Dendritic cell treated with granulocyte-macrophage colony-stimulating factor and Interleukin-4, amounts not matched to agents 40 ng/mL and 50 ng/mL, for 4 days (primary cell): ENCODE results near the gene CPA2.
"Not testable (repeated sequence)": the region's sequence is repeated elsewhere in the genome, so short reads cannot be mapped to it uniquely, and the experiment has no call there.

Source experiments
- H3K27ac Mint-ChIP-seq: one replicate; pipeline ENCODE4 v1.8.0; 2022; ENCODE audit warnings: mild to moderate bottlenecking, mixed read lengths
- H3K27me3 Mint-ChIP-seq: one replicate; pipeline ENCODE4 v1.8.0; 2022; ENCODE audit warnings: mild to moderate bottlenecking, mixed read lengths
- H3K36me3 Mint-ChIP-seq: one replicate; pipeline ENCODE4 v1.8.0; 2022; ENCODE audit warnings: low read depth, mixed read lengths
- H3K4me1 Mint-ChIP-seq: one replicate; pipeline ENCODE4 v1.8.0; 2022; ENCODE audit warnings: low read depth, mixed read lengths
- H3K4me3 Mint-ChIP-seq: one replicate; pipeline ENCODE4 v1.8.0; 2022; ENCODE audit warnings: mild to moderate bottlenecking, moderate library complexity, mixed read lengths
- H3K9me3 Mint-ChIP-seq: one replicate; pipeline ENCODE4 v1.8.0; 2022; ENCODE audit warnings: mixed read lengths
- intact Hi-C: fragments of 100-400 bp; cut with micrococcal nuclease; formaldehyde crosslinking; loops from one replicate; pipeline ENCODE4 v1.15.0; 2022

Gene CPA2

GRCh38 chr7:130299866-130300265 is 33.2 kb downstream of the CPA2 start:
- intact Hi-C loops, result no loop called here
- no peak overlapping the region for H3K4me3 Mint-ChIP-seq
- no peaks in the 10 kb centered on the region for H3K4me1 Mint-ChIP-seq
- H3K27me3 Mint-ChIP-seq, result no peaks in the 10 kb centered on the region
- H3K9me3 Mint-ChIP-seq, result no peaks in the 10 kb centered on the region
- H3K36me3 Mint-ChIP-seq, result no peaks in the 10 kb centered on the region
- H3K27ac Mint-ChIP-seq, result no peak overlapping the region

GRCh38 chr7:130301501-130302020 is 34.9 kb downstream of the CPA2 start:
- intact Hi-C loops, result no loop called here
- H3K27ac Mint-ChIP-seq, result no peak overlapping the region
- H3K27me3 Mint-ChIP-seq, result no peaks in the 10 kb centered on the region
- no peaks in the 10 kb centered on the region for H3K9me3 Mint-ChIP-seq
- no peaks in the 10 kb centered on the region for H3K4me1 Mint-ChIP-seq
- H3K4me3 Mint-ChIP-seq, result no peak overlapping the region
- H3K36me3 Mint-ChIP-seq, result no peaks in the 10 kb centered on the region

GRCh38 chr7:130302649-130303048 is 36.0 kb downstream of the CPA2 start:
- intact Hi-C loops, result no loop called here
- Mint-ChIP-seq H3K36me3 (no peaks in the 10 kb centered on the region), H3K27ac (no peak overlapping the region), H3K27me3 (no peaks in the 10 kb centered on the region), H3K4me3 (no peak overlapping the region), H3K9me3 (no peaks in the 10 kb centered on the region), H3K4me1 (no peaks in the 10 kb centered on the region)

GRCh38 chr7:130303127-130303526 is 36.5 kb downstream of the CPA2 start:
- Mint-ChIP-seq H3K4me3 (no peak overlapping the region), H3K4me1 (no peaks in the 10 kb centered on the region), H3K27ac (no peak overlapping the region), H3K9me3 (no peaks in the 10 kb centered on the region), H3K27me3 (no peaks in the 10 kb centered on the region), H3K36me3 (no peaks in the 10 kb centered on the region)
- intact Hi-C loops, result no loop called here

- Mint-ChIP-seq H3K36me3 (no peaks in the 10 kb centered on the region), H3K27me3 (no peaks in the 10 kb centered on the region)
- intact Hi-C loops, result no loop called here
Observed at GRCh38 chr7:130303551-130303950, 36.9 kb downstream of the CPA2 start.

GRCh38 chr7:130303982-130304381 is 37.3 kb downstream of the CPA2 start:
- Mint-ChIP-seq H3K27ac (no peak overlapping the region), H3K27me3 (no peaks in the 10 kb centered on the region), H3K4me3 (no peak overlapping the region), H3K36me3 (no peaks in the 10 kb centered on the region), H3K9me3 (no peaks in the 10 kb centered on the region), H3K4me1 (no peaks in the 10 kb centered on the region)
- intact Hi-C loops, result no loop called here

More at GRCh38 chr7:130303551-130303950, 36.9 kb downstream of the CPA2 start:
- Mint-ChIP-seq H3K9me3 (no peaks in the 10 kb centered on the region), H3K4me1 (no peaks in the 10 kb centered on the region), H3K4me3 (no peak overlapping the region), H3K27ac (no peak overlapping the region)

GRCh38 chr7:130304878-130305277 is 38.2 kb downstream of the CPA2 start:
- no peak overlapping the region for H3K4me3 Mint-ChIP-seq
- H3K27ac Mint-ChIP-seq, result no peak overlapping the region
- intact Hi-C loops, result no loop called here
- no peaks in the 10 kb centered on the region for H3K4me1 Mint-ChIP-seq
- H3K9me3 Mint-ChIP-seq, result no peaks in the 10 kb centered on the region
- H3K27me3 Mint-ChIP-seq, result no peaks in the 10 kb centered on the region
- no peaks in the 10 kb centered on the region for H3K36me3 Mint-ChIP-seq

- no peaks in the 10 kb centered on the region for H3K9me3 Mint-ChIP-seq
- intact Hi-C loops, result no loop called here
- no peaks in the 10 kb centered on the region for H3K4me1 Mint-ChIP-seq
- H3K36me3 Mint-ChIP-seq, result no peaks in the 10 kb centered on the region
- no peak overlapping the region for H3K4me3 Mint-ChIP-seq
- H3K27me3 Mint-ChIP-seq, result no peaks in the 10 kb centered on the region
- no peak overlapping the region for H3K27ac Mint-ChIP-seq
Observed at GRCh38 chr7:130305433-130306042, 38.9 kb downstream of the CPA2 start.

- Mint-ChIP-seq H3K4me1 (no peaks in the 10 kb centered on the region), H3K9me3 (no peaks in the 10 kb centered on the region), H3K27ac (no peak overlapping the region), H3K36me3 (no peaks in the 10 kb centered on the region), H3K27me3 (no peaks in the 10 kb centered on the region), H3K4me3 (no peak overlapping the region)
- intact Hi-C loops, result no loop called here
Observed at GRCh38 chr7:130309986-130310385, 43.3 kb downstream of the CPA2 start.

GRCh38 chr7:130314305-130314704 is 47.6 kb downstream of the CPA2 start:
- no peaks in the 10 kb centered on the region for H3K27me3 Mint-ChIP-seq
- intact Hi-C loops, result no loop called here
- no peaks in the 10 kb centered on the region for H3K4me1 Mint-ChIP-seq
- no peak overlapping the region for H3K4me3 Mint-ChIP-seq
- no peaks in the 10 kb centered on the region for H3K36me3 Mint-ChIP-seq
- H3K9me3 Mint-ChIP-seq, result no peaks in the 10 kb centered on the region
- H3K27ac Mint-ChIP-seq, result no peak overlapping the region

GRCh38 chr7:130319541-130319940 is 52.9 kb downstream of the CPA2 start:
- Mint-ChIP-seq H3K36me3 (no peaks in the 10 kb centered on the region), H3K27me3 (no peaks in the 10 kb centered on the region), H3K27ac (no peak overlapping the region), H3K4me1 (no peaks in the 10 kb centered on the region), H3K4me3 (no peak overlapping the region), H3K9me3 (no peaks in the 10 kb centered on the region)
- intact Hi-C loops, result no loop called here

- H3K27me3 Mint-ChIP-seq, H3K9me3 Mint-ChIP-seq, H3K36me3 Mint-ChIP-seq, H3K4me3 Mint-ChIP-seq, H3K4me1 Mint-ChIP-seq, H3K27ac Mint-ChIP-seq, intact Hi-C loops: not testable (repeated sequence)
Observed at GRCh38 chr7:130321542-130322229, 55.0 kb downstream of the CPA2 start.

- Mint-ChIP-seq H3K4me3 (no peak overlapping the region), H3K36me3 (no peaks in the 10 kb centered on the region), H3K27ac (no peak overlapping the region), H3K27me3 (no peaks in the 10 kb centered on the region), H3K4me1 (no peaks in the 10 kb centered on the region), H3K9me3 (no peaks in the 10 kb centered on the region)
- intact Hi-C loops, result no loop called here
Observed at GRCh38 chr7:130322615-130323014, 56.0 kb downstream of the CPA2 start.

- intact Hi-C loops, result no loop called here
- no peaks in the 10 kb centered on the region for H3K9me3 Mint-ChIP-seq
- no peaks in the 10 kb centered on the region for H3K36me3 Mint-ChIP-seq
- H3K27me3 Mint-ChIP-seq, result no peaks in the 10 kb centered on the region
- H3K4me3 Mint-ChIP-seq, result no peak overlapping the region
- no peaks in the 10 kb centered on the region for H3K4me1 Mint-ChIP-seq
- no peak overlapping the region for H3K27ac Mint-ChIP-seq
Observed at GRCh38 chr7:130324306-130324943, 57.8 kb downstream of the CPA2 start.
